Measurements from ENCODE around the gene HSFX4.
"Not testable (repeated sequence)": the region's sequence is repeated elsewhere in the genome, so short reads cannot be mapped to it uniquely, and the experiment has no call there.

Gene HSFX4

DNA sequence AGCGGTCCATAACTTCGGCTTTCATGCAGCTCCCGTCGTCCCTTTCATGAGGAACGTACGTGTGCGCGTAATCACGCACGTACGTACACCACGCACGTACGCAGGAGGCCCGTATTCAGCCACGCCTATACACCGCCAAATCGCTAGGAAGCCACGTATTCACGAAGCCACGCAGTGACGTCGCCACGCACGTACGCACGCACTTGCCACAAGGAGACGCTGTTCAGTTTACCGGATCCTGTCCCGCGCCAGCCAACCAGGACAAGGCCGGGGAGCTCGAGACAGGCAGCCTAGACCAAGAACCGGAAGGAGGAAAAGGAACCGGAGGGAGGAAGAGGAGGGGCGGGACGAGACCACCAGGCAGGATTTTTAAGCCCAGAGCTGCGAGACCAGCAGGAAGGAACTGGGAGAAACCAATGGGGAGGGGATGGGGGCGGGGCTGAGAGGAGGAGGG, 9.1 kb downstream of the HSFX4 start, which contains the start of gene EOLA2:
Gene EOLA2, minus strand, starts transcription at position 65 of the 454 bp plus-strand sequence. CDS start 4,617 bp downstream, outside the sequence.
- peak; percentile 91 for DNase-seq

GRCh38 chrX:149938881-149939654, 9.7 kb downstream of the HSFX4 start:
- DNase-seq, result peak; percentile 87

DNA sequence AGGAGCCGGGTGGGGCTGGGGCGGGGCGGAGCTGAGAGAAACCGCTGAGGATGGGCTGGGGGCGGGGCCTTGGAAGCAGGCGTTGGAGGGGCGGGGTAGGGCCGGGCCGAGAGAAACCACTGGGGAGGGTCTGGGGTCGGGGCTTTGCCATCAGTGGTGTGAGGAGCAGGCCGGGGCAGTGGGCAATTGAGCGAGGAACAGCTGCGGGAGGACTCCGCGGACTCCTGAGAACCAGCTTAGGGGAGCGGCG, 10.2 kb downstream of the HSFX4 start:
- no peak for DNase-seq

DNA sequence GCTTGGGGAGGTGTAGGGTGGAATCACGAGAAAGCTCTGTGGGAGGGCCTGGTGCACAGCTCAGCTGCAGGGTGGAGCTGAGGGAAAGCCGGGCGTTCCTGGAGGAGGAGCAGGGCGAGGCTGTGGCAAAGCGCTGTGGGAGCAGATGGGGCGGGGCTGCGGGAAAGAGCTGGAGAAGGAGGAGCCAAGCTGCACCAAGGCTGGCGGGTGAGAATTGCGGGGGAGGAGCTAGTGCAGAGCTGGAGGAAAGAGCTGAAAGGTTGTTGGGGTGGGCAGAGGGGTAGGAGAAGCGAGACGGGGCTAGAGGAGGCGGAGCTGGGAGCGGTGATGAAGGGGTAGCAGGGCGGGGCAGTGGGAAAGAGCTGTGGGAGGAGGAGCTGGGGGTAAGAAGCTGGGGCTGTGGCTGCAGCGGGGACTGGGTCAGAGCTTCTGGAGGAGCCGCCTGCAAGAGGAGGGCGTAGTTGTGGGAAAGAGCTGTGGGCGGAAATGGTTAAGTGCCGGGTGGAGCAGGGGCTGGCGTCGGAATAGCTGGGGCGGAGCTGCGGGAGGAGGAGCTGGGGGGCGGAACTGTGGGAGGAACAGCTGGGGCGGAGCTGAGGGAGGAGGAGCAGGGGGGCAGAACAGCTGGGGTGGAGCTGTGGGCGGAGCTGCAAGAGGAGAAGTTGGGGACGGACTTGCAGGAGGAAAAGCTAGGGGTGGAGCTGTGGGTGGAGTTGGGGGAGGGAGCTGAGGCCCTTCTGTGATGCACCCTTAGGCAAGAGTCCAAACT, 10.7 kb downstream of the HSFX4 start:
- DNase-seq, result peak; percentile 92

DNA sequence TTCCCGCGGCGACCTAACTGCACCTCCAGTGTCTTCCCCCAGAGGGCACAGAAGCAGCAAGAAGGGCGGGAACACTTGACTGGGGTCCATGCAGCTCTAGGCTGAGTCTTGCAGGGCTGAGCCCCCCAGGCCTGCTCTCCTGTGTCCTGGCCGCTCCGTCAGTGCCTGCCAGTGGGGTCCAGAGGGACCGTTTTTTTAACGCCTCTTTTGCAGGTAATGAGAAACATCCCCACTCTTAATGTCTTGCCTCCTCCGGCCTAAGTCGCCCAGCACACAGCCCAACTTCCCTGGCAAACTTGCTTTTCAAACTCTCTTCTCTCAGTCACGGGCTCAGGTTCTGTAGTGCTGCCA, 11.3 kb downstream of the HSFX4 start:
- not testable (repeated sequence) for DNase-seq

GRCh38 chrX:149945087-149945670, 15.8 kb downstream of the HSFX4 start:
- DNase-seq, result not testable (repeated sequence)

- not testable (repeated sequence) for DNase-seq
Measured at GRCh38 chrX:149945820-149946219, 16.4 kb downstream of the HSFX4 start.

DNA sequence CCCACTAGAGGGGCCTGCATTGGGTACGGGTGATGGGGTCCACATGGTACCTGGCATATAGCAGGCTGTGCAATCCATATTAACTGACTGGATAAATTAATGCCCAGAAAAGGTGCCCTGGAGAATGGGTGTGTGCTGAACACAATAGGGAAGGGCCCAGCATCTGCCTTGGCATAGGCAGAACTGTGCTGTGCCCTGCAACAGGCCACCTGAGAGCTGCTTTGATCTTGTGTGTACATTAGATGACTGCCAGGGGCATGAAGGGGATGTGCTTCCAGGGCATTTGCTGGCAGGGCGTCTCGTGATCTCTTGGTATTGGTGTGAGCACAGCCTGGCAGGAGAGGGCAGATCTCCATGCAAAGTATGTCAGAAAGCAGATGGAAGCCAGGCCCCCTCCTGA, 17.6 kb downstream of the HSFX4 start:
- not testable (repeated sequence) for DNase-seq

- no peak for DNase-seq
Measured at GRCh38 chrX:149948016-149948415, 18.6 kb downstream of the HSFX4 start.

GRCh38 chrX:149949743-149950436, 20.5 kb downstream of the HSFX4 start:
- no peak for DNase-seq

DNA sequence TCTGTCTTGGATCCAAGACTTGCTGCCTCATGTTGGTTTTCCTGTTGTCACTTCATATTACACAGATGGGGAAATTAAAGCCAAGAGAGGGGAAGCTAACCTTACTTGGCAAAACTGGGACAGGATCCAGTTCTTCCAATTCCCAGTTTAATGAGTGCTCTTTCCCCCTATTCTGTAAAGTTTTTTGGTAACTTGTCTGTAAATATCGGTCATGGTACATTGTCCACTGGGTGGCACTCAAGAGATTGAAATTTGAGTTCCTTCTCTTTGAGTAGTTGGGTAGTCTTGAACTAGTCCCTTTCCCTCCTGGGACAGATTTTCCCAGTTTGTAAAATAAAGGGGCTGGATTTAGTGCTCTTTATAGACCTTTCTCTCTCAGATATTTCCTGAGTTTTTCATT, 21.3 kb downstream of the HSFX4 start:
- no peak for DNase-seq

- no peak for DNase-seq
Measured at GRCh38 chrX:149961572-149961971, 32.2 kb downstream of the HSFX4 start.

- no peak for DNase-seq
Measured at GRCh38 chrX:149962010-149962409, 32.6 kb downstream of the HSFX4 start.

GRCh38 chrX:149962859-149963757, 33.7 kb downstream of the HSFX4 start:
- peak; percentile 19 for DNase-seq

DNA sequence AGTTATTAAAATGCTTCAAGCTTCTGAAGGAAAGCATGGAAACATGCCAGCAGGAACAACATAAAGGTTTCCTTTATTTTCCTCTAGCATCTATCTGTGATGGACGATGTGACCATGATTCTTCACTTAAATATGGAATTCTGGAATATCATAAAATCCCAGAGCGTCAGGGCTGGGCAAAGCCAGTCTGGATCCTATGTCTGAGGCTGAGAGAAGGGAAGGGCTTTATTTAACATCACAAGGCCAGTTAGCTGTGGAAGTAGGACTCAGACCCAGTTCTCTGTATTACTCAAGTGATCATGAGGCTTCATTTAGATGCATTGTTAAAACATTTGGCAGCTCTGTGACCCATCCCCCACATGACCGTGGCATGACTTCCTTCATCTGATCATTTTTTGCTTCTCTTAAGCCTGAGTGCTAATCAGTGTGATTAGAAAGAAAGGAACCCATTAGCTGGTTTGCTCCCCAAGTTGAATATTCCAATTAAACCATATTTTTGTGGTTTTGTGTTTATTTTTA, 49.8 kb downstream of the HSFX4 start:
- no peak for DNase-seq
